BE2C (cell line): Measurements from ENCODE around the gene OPTN.

Experiments used
- DNase-seq: peaks from one replicate; pipeline ENCODE4 v3.0.0-alpha.2; 2020
- H3K27me3 ChIP-seq: fragments of 250-450 bp; sonication (Bioruptor Pico); 2 replicates; pipeline ENCODE4 v1.5.1; 2020; ENCODE audit warnings: mild to moderate bottlenecking
- H3K36me3 ChIP-seq: fragments of 250-450 bp; sonication (Bioruptor Pico); 2 replicates; pipeline ENCODE4 v1.5.1; 2020; ENCODE audit warnings: mild to moderate bottlenecking
- H3K4me1 ChIP-seq: fragments of 250-450 bp; sonication (Bioruptor Pico); 2 replicates; pipeline ENCODE4 v1.5.1; 2020
- H3K4me3 ChIP-seq: 2 replicates; pipeline ENCODE4 v1.5.1; 2011; ENCODE audit warnings: low read depth, low read length
- H3K9me3 ChIP-seq: fragments of 250-450 bp; sonication (Bioruptor Pico); 2 replicates; pipeline ENCODE4 v1.5.1; 2020
- TF ChIP-seq, protein P1 (sequence below): IDR thresholded peaks from 2 replicates; pipeline ENCODE4 v1.5.1; 2012; ENCODE audit warnings: mild to moderate bottlenecking, low read depth, low read length

OPTN gene

DNA sequence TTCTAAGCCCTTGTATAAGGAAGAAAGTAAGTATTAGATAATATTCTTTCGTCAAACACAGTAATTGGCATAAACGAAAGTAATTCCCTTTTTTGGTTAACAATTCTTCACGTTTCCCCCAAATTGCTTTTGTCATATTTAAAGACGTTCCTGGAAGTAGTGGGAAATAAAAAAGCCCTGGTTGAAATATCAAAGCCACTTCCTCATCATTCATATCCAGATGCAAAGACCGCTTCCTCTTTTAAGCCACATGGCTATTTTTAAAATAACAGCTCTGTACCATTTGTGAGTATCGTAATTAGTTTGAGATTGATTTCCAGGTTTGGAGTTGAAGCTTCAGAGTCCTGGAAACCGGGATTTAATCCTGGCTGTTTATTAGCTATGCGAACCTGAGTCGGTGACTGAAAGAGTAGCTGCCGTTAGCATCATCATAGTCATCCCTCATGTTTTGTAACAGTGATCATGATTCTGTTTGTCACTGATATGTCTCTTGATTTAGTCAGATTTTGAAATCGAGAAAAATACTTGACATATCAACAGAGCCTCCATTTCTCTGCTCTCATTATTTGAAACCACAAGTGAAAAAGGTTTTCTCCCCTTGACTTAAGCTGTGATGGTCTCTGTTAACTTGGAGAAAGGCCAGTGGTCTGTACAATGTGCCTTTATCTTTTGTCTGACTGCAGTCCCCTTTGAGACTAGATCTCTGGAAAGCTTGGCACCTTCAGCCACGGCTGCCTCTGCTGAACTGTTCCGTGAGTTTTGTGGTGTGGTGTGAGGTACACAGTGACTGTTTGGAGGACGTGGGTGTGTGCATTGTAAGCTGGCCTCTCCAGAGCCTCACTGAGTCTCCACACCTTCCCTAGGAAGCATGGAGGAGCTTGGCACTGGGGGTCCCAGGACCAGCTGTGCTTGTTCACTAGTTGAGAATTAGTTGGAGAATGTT lies 18.1 kb downstream of the OPTN start:
- DNase-seq: no peak
- Histone ChIP-seq H3K4me1 (no peaks in the 10 kb centered on the region), H3K4me3 (no peak overlapping the region), H3K27me3 (no peaks in the 10 kb centered on the region), H3K9me3 (no peaks in the 10 kb centered on the region), H3K36me3 (no peaks in the 10 kb centered on the region)
- TF ChIP-seq, protein P1, sequence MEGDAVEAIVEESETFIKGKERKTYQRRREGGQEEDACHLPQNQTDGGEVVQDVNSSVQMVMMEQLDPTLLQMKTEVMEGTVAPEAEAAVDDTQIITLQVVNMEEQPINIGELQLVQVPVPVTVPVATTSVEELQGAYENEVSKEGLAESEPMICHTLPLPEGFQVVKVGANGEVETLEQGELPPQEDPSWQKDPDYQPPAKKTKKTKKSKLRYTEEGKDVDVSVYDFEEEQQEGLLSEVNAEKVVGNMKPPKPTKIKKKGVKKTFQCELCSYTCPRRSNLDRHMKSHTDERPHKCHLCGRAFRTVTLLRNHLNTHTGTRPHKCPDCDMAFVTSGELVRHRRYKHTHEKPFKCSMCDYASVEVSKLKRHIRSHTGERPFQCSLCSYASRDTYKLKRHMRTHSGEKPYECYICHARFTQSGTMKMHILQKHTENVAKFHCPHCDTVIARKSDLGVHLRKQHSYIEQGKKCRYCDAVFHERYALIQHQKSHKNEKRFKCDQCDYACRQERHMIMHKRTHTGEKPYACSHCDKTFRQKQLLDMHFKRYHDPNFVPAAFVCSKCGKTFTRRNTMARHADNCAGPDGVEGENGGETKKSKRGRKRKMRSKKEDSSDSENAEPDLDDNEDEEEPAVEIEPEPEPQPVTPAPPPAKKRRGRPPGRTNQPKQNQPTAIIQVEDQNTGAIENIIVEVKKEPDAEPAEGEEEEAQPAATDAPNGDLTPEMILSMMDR: no peak

DNA sequence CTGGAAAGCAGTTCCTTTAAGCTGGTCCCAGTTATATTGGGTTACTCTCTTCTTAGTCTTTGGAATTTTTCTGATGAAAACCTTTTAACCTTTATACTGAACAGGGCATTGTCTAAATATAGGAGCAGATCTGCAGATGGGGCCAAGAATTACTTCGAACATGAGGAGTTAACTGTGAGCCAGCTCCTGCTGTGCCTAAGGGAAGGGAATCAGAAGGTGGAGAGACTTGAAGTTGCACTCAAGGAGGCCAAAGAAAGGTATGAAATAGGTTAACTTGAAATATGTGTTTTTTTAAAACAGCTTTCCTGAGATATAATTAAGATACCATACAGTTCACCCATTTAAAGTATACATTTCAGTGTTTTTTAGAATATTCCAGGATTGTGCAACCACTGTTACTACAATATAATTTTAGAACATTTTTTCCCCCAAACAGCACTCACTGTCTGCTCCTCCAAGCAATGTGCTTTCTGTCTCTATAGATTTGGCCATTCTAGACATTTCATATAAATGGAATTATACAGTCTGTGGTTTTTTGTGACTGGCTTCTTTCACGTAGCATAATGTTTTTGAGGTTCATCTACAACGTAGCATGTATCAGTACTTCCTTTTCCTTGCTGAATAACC lies 18.9 kb downstream of the OPTN start:
- no peaks in the 10 kb centered on the region for H3K9me3 ChIP-seq
- no peaks in the 10 kb centered on the region for H3K36me3 ChIP-seq
- DNase-seq: no peak
- TF ChIP-seq, protein P1: no peak
- no peaks in the 10 kb centered on the region for H3K27me3 ChIP-seq
- no peaks in the 10 kb centered on the region for H3K4me1 ChIP-seq
- H3K4me3 ChIP-seq: no peak overlapping the region

- Histone ChIP-seq H3K4me3 (no peak overlapping the region), H3K36me3 (no peaks in the 10 kb centered on the region), H3K4me1 (no peaks in the 10 kb centered on the region), H3K27me3 (no peaks in the 10 kb centered on the region), H3K9me3 (no peaks in the 10 kb centered on the region)
- no peak for DNase-seq
- TF ChIP-seq, protein P1: no peak
These were observed 21.0 kb downstream of the OPTN start for GRCh38 chr10:13120786-13121499.

GRCh38 chr10:13121500-13121854 lies 21.5 kb downstream of the OPTN start:
- Histone ChIP-seq H3K4me1 (no peaks in the 10 kb centered on the region), H3K9me3 (no peaks in the 10 kb centered on the region), H3K36me3 (no peaks in the 10 kb centered on the region), H3K27me3 (no peaks in the 10 kb centered on the region), H3K4me3 (no peak overlapping the region)
- TF ChIP-seq, protein P1: no peak
- DNase-seq: no peak

GRCh38 chr10:13136651-13137050 lies 36.7 kb downstream of the OPTN start:
- no peaks in the 10 kb centered on the region for H3K27me3 ChIP-seq
- DNase-seq: no peak
- H3K36me3 ChIP-seq: no peaks in the 10 kb centered on the region
- H3K4me1 ChIP-seq: no peaks in the 10 kb centered on the region
- TF ChIP-seq, protein P1: no peak
- no peaks in the 10 kb centered on the region for H3K9me3 ChIP-seq
- no peak overlapping the region for H3K4me3 ChIP-seq
